ENCODE measurements around the gene CEP44.
A peak's percentile ranks its signal among the peaks of the same experiment; 100 is the strongest.

CEP44 gene

GRCh38 chr4:174283507-174284471, at the start of gene CEP44, which contains the start of gene FBXO8:
TSS of gene CEP44 (plus strand) at chr4:174283911. CDS start at chr4:174299122, 15,211 bp downstream.
TSS of gene FBXO8 (minus strand) at chr4:174283667. CDS start at chr4:174263092, 20,575 bp downstream.
- TF ChIP-seq EZH2 (IDR thresholded peaks at IDR 0.05; ENCODE audit: borderline replicate concordance, low read depth, low read length, severe bottlenecking) = no peak
- TF ChIP-seq CTCF (IDR thresholded peaks at IDR 0.05; ENCODE audit: borderline replicate concordance, extremely low read depth, low read length, poor library complexity, severe bottlenecking) = no peak
- peak within 1 kb of the TSS; percentile 76 for H2AFZ ChIP-seq (ENCODE audit: low read depth, low read length)
- peak; percentile 69 for ATAC-seq (ENCODE audit: insufficient read depth, low read depth)
- H3K9ac ChIP-seq (ENCODE audit: low read depth, low read length) = peak within 1 kb of the TSS; percentile 64
- peak within 1 kb of the TSS; percentile 93 for H3K27ac ChIP-seq (ENCODE audit: low read length)
- DNase-seq = peak; percentile 79
- peaks cover 47% of the 10 kb centered on the region for H3K4me1 ChIP-seq (ENCODE audit: insufficient read depth, low read length)
- H3K27me3 ChIP-seq (ENCODE audit: insufficient read depth, low read length, poor library complexity) = no peaks in the 10 kb centered on the region
- no peaks in the 10 kb centered on the region for H3K9me3 ChIP-seq (ENCODE audit: insufficient read depth, low read length, severe bottlenecking)
- no peaks in the 10 kb centered on the region for H4K20me1 ChIP-seq (ENCODE audit: insufficient read depth, low read length)
- H3K4me3 ChIP-seq (ENCODE audit: low read depth in 1 of 2, low read length in 2 of 2) = peak within 1 kb of the TSS; percentile 68 to 77
- H3K79me2 ChIP-seq (ENCODE audit: insufficient read depth, low read length) = peaks cover 92% of the 10 kb centered on the region
- peak within 1 kb of the TSS; percentile 78 for H3K4me2 ChIP-seq (ENCODE audit: insufficient read depth, low read length)
- peaks cover 4% of the 10 kb centered on the region; the same call in 1 of the 2 replicates for H3K36me3 ChIP-seq (ENCODE audit: insufficient read depth, low read length)

GRCh38 chr4:174236359-174236758, 47.4 kb upstream of the CEP44 start:
- H3K27ac ChIP-seq (ENCODE audit: low read length) = no peak overlapping the region
- H3K9ac ChIP-seq (ENCODE audit: low read depth, low read length) = no peak overlapping the region
- TF ChIP-seq CTCF (IDR thresholded peaks at IDR 0.05; ENCODE audit: borderline replicate concordance, extremely low read depth, low read length, poor library complexity, severe bottlenecking) (no peak), EZH2 (IDR thresholded peaks at IDR 0.05; ENCODE audit: borderline replicate concordance, low read depth, low read length, severe bottlenecking) (no peak)
- no peaks in the 10 kb centered on the region for H4K20me1 ChIP-seq (ENCODE audit: insufficient read depth, low read length)
- no peaks in the 10 kb centered on the region for H3K9me3 ChIP-seq (ENCODE audit: insufficient read depth, low read length, severe bottlenecking)
- no peak overlapping the region for H2AFZ ChIP-seq (ENCODE audit: low read depth, low read length)
- no peaks in the 10 kb centered on the region for H3K27me3 ChIP-seq (ENCODE audit: insufficient read depth, low read length, poor library complexity)
- ATAC-seq (ENCODE audit: insufficient read depth, low read depth) (no peak), DNase-seq (no peak)
- no peak overlapping the region for H3K4me3 ChIP-seq (ENCODE audit: low read depth in 1 of 2, low read length in 2 of 2)
- no peaks in the 10 kb centered on the region for H3K4me1 ChIP-seq (ENCODE audit: insufficient read depth, low read length)
- no peak overlapping the region for H3K4me2 ChIP-seq (ENCODE audit: insufficient read depth, low read length)
- H3K79me2 ChIP-seq (ENCODE audit: insufficient read depth, low read length) = no peaks in the 10 kb centered on the region
- H3K36me3 ChIP-seq (ENCODE audit: insufficient read depth, low read length) = peaks cover 19% of the 10 kb centered on the region; the same call in 1 of the 2 replicates

GRCh38 chr4:174241162-174241561, 42.5 kb upstream of the CEP44 start:
- no peak for TF ChIP-seq EZH2 (IDR thresholded peaks at IDR 0.05; ENCODE audit: borderline replicate concordance, low read depth, low read length, severe bottlenecking)
- TF ChIP-seq CTCF (IDR thresholded peaks at IDR 0.05; ENCODE audit: borderline replicate concordance, extremely low read depth, low read length, poor library complexity, severe bottlenecking) = no peak
- Histone ChIP-seq H3K27me3 (ENCODE audit: insufficient read depth, low read length, poor library complexity) (no peaks in the 10 kb centered on the region), H3K4me2 (ENCODE audit: insufficient read depth, low read length) (no peak overlapping the region), H3K9ac (ENCODE audit: low read depth, low read length) (no peak overlapping the region), H3K27ac (ENCODE audit: low read length) (no peak overlapping the region), H3K9me3 (ENCODE audit: insufficient read depth, low read length, severe bottlenecking) (no peaks in the 10 kb centered on the region), H3K79me2 (ENCODE audit: insufficient read depth, low read length) (no peaks in the 10 kb centered on the region), H2AFZ (ENCODE audit: low read depth, low read length) (no peak overlapping the region), H3K4me1 (ENCODE audit: insufficient read depth, low read length) (no peaks in the 10 kb centered on the region), H3K36me3 (ENCODE audit: insufficient read depth, low read length) (peaks cover 19% of the 10 kb centered on the region; the same call in 1 of the 2 replicates), H4K20me1 (ENCODE audit: insufficient read depth, low read length) (no peaks in the 10 kb centered on the region), H3K4me3 (ENCODE audit: low read depth in 1 of 2, low read length in 2 of 2) (no peak overlapping the region)
- ATAC-seq (ENCODE audit: insufficient read depth, low read depth) (no peak), DNase-seq (no peak)

Data from DND-41 (cell line).